Esophagus squamous epithelium (tissue), 4 donors: ENCODE measurements around the gene SLC26A2.

ENCODE experiments used
- CTCF ChIP-seq, 6 experiments: fragments of 450-650 bp in 4 of 6; fragments of 200-600 bp in 2 of 6; sonication (generic) in 2 of 6; IDR thresholded peaks; one replicate each; pipeline ENCODE4 v1.5.1; 2016 to 2019; ENCODE audit warnings: antibody characterized with exemption in 6 of 6, mild to moderate bottlenecking in 4 of 6, moderate library complexity in 4 of 6
- POLR2A ChIP-seq, 4 donors: fragments of 450-650 bp; IDR thresholded peaks; one replicate each; pipeline ENCODE4 v1.6.1; 2017; ENCODE audit warnings: antibody characterized with exemption in 4 of 4, mild to moderate bottlenecking in 4 of 4, moderate library complexity in 3 of 4

DNA sequence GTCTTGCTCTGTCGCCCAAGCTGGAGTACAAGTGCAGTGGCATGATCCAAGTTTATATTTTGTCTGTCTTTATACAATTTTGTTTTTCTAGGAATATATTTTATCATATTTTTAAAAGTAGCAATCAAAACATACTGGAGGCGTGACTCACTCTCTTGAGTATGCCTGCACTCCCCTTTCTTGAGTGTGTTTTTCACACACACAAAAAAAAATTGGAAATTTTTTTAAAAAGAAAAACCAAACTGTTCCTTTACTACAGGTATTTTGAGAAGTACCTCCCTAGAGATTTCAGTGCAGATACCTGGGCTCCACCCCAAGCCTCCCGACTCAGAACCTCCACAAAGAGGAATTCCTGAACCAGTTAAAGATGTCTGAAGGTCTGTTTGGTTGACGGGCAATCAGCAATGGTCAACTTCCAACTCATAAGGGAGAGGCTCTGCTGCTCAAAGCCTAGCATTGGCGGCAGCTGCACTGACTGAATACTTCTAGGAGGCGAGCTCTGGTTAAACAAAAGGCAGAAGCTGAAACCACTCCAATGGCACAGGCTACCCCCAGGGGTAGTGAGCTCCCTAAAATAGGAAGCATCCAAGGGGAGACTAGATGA, 43.4 kb upstream of the SLC26A2 start:
- TF ChIP-seq CTCF (IDR thresholded peaks at IDR 0.05) (no peak), POLR2A (IDR thresholded peaks at IDR 0.05) (no peak)
